Epithelial cell of proximal tubule (primary cell): ENCODE results near the gene SRPRB. TPM values are rescaled to one million over a fixed set of nuclear protein-coding genes. Genes with fewer than 3 reads are reported as not detected.

Experiments
- DNase-seq: peaks from one replicate; pipeline ENCODE4 v3.0.0-alpha.2; 2011; ENCODE audit warnings: low read depth
- H3K4me3 ChIP-seq: 2 replicates; pipeline ENCODE4 v1.5.1; 2011; ENCODE audit warnings: low read depth, mild to moderate bottlenecking, low read length
- total RNA-seq: library from RNA; depleted of rRNA; stranded (reverse); fragments of >200 nt; gene quantifications from 2 replicates; pipeline ENCODE4 v1.2.3, GENCODE V29; 2015
- TF ChIP-seq, protein P1 (sequence below): conservative IDR thresholded peaks from 2 replicates; pipeline ENCODE4 v1.5.1; 2012; ENCODE audit warnings: low read depth, mild to moderate bottlenecking, low read length

SRPRB gene
- total RNA-seq, 1 donor from 2014 or later = 18.7 TPM

DNA sequence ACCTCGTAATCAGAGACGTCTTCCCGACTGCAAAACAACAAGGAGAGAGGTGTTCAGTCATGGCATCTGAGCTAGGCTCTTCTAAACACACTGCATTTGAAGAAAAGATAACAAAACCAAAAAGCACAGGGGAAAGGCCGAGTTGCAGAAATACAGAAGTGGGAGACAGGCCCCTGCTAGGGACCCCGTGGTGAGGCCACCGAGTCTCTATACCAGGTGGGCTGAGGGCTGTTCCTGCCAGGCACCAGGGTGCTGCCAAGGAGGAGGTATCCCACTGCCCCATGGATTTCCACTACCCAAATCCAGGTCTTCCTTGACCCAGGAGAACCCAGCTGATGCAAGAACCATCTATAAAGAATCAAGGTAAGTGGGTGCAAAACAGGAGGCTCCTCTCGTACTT, 59.0 kb downstream of the SRPRB start:
- TF ChIP-seq, protein P1, sequence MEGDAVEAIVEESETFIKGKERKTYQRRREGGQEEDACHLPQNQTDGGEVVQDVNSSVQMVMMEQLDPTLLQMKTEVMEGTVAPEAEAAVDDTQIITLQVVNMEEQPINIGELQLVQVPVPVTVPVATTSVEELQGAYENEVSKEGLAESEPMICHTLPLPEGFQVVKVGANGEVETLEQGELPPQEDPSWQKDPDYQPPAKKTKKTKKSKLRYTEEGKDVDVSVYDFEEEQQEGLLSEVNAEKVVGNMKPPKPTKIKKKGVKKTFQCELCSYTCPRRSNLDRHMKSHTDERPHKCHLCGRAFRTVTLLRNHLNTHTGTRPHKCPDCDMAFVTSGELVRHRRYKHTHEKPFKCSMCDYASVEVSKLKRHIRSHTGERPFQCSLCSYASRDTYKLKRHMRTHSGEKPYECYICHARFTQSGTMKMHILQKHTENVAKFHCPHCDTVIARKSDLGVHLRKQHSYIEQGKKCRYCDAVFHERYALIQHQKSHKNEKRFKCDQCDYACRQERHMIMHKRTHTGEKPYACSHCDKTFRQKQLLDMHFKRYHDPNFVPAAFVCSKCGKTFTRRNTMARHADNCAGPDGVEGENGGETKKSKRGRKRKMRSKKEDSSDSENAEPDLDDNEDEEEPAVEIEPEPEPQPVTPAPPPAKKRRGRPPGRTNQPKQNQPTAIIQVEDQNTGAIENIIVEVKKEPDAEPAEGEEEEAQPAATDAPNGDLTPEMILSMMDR = no peak
- no peak overlapping the region for H3K4me3 ChIP-seq
- DNase-seq = no peak

DNA sequence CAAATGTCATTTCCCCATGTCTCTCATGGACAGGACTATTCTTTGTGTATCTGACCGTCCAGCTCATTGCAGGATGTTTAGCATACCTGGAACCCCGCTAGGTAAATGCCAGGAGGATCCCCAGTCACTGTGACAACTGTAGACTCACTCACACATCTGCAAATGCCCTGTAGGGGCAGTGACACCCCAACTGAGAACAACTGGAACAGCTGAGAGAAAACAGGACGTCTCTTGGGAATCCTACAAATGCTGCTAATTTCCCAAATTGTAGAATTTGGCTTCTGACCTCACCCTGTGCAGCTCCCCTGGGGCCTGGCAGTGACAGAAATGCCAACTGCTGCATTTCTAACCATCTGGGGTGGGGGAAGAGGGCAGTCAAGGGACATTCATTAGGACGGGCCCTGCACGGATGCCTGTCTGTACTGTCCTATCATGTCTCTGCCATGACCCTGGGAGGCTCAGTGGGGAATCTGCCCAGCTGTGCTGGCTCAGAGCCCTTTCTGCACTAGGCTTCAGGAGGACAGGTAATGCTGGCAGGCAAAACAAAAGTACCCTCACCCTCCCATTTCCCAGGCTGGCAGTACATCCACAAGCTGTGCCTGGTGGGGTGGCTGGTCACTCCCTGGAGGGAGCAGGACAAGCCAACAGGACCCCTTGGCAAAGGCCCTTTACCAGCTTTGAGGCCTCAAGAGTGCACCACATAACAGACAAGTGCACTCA, 59.7 kb downstream of the SRPRB start:
- TF ChIP-seq, protein P1 = peak; percentile 8
- no peak overlapping the region for H3K4me3 ChIP-seq
- no peak for DNase-seq

DNA sequence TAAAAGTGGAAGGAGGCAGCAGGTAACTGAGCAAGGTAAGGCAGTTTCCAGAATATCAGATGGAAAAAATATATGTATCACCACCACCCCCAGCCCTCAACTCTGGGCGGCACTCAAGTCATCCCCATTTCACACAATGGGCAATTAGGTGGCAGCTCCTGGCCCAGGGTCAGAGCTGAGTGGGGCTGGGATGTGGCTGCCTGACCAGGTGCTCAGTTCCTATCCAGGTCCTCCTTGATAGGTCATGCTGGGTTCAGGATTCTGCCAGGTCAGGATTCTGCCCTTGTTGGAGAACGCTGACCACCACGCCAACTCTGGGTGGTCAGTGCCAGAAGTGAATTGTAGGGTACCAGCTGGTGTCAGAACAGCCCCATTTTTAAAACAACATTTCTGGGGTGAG, 60.5 kb downstream of the SRPRB start:
- TF ChIP-seq, protein P1 = no peak
- DNase-seq = no peak
- H3K4me3 ChIP-seq = no peak overlapping the region

DNA sequence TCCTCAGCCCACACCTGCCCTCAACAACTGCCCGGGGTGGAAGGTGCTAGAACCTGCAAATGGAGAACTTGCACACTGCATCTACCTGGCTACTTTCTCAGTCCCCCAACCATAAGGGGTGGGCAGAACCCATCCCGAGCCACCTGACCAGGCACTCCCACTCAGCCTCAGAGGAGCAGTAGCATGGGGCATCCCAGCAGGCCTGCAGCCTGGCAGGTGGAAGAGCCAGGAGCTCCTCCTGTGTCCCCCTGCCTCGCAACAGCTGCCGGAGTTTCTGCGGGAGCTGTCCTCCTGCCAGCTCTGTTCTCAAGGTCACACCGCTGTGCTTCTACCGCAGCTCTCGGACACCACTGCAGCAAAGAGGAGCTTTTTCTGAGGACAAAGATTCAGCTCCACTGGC, 62.6 kb downstream of the SRPRB start:
- DNase-seq = no peak
- TF ChIP-seq, protein P1 = no peak
- no peak overlapping the region for H3K4me3 ChIP-seq

DNA sequence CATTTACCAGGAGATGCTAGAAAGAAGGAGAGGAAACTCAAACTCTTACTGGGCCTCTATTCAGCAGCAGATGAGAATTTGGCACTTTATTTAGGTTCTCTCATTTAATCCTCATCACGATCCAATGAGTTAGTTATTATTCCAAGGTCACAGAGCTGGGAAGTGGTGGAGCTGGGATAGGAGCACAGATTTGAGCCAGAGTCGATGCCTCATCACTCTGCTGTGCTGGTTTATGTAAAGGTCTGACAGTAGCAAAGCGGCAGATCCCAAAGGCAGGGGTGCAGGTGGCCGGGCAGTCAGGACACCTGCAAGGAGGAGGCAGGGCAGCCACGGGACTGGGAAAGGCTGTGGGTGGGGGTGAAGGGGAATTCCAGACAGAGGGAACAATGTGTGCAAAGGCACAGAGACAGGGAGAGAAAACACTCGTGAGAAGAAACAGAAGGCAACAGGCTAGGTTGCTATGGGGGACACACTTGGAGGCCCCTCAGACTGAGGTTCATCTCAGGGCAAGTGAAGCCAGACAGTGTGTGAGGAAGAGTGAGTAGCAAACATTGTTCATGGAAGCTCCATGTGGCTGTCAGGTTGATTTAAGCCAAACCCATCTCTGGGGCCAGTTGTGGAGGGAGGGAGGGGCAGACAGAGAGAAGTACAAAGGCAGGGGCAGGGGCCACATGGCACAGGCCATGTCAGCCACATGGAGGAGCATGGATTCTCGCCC, 63.3 kb downstream of the SRPRB start:
- TF ChIP-seq, protein P1 = no peak
- no peak overlapping the region for H3K4me3 ChIP-seq
- DNase-seq = no peak

DNA sequence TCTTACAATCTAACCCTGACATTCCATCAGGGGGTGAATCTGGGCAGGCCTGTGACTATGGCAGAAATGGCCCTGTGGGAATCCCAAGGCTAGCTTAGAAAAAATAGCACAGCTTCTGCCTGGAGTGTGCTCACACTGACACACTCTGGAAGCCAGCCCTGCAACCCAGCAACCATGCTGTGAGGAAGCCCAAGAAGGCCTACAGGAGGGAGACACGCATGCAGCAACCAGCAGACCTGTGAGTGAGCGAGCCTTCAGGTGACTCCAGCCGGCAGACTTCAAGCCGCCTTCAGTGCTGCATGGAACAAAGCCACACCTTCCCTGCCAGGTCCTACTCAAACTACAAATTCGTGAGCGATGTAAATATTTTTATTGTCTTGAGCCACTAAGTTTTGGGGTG, 64.0 kb downstream of the SRPRB start:
- H3K4me3 ChIP-seq = no peak overlapping the region
- DNase-seq = no peak
- TF ChIP-seq, protein P1 = no peak
